ENCODE data around the gene DNAJC15.
A peak's percentile ranks its signal among the peaks of the same experiment; 100 is the strongest.

The DNAJC15 gene

DNA sequence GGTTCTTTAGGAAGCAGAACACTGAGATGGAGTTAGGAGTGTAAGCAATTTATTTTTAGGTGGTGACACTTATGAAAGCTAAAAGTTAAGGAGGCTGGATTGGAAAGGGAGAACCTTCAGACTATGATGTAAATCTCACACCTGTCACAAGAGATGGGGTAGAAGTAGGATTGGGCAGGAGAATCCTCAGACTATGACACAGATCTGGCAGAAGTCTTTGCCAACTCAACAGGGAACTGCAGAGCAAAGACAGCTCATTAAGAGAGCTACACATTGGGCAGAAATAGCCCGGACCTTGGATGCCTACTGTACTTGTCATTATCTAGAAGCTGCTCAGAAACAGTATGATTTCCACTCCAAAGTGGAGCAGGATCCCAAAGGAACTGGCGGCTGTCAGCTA, 134.4 kb downstream of the DNAJC15 start:
- H3K27ac ChIP-seq, result no peak overlapping the region
- POLR2A ChIA-PET (ENCODE audit: low non-redundant PET), result no interaction called here
- DNase-seq (ENCODE audit: low spot score), result no peak
- CTCF ChIA-PET, result no interaction called here
- TF ChIP-seq, protein P1, sequence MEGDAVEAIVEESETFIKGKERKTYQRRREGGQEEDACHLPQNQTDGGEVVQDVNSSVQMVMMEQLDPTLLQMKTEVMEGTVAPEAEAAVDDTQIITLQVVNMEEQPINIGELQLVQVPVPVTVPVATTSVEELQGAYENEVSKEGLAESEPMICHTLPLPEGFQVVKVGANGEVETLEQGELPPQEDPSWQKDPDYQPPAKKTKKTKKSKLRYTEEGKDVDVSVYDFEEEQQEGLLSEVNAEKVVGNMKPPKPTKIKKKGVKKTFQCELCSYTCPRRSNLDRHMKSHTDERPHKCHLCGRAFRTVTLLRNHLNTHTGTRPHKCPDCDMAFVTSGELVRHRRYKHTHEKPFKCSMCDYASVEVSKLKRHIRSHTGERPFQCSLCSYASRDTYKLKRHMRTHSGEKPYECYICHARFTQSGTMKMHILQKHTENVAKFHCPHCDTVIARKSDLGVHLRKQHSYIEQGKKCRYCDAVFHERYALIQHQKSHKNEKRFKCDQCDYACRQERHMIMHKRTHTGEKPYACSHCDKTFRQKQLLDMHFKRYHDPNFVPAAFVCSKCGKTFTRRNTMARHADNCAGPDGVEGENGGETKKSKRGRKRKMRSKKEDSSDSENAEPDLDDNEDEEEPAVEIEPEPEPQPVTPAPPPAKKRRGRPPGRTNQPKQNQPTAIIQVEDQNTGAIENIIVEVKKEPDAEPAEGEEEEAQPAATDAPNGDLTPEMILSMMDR (conservative IDR thresholded peaks at IDR 0.05; ENCODE audit: low read depth), result no peak

DNA sequence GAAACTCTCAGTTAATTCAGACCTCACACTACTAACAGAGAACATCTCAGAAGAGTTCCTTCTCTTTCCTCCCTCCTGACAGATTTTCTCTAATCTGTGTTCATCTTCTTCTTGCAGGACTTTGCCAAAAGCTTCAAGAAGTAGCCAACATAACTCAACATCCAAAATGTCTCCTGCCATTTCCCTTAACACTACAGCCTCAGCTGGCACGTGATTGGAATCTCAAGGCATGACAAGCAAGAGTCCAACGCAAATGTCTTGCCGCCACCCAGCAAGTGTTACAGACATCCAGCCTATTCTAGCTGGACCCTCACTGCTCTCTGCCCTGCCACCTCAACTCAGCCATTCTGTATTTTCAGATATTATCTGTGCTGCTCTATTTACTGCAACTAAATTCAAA, 135.1 kb downstream of the DNAJC15 start:
- H3K27ac ChIP-seq, result no peak overlapping the region
- no peak for DNase-seq (ENCODE audit: low spot score)
- ChIA-PET CTCF (no interaction called here), POLR2A (ENCODE audit: low non-redundant PET) (no interaction called here)
- TF ChIP-seq, protein P1 (conservative IDR thresholded peaks at IDR 0.05; ENCODE audit: low read depth), result no peak

- ChIA-PET CTCF (interaction anchor here (0.7 kb wide), 1 partner anchor 11 kb away, joined by 4 read pairs; no protein-coding TSS in a partner anchor), POLR2A (ENCODE audit: low non-redundant PET) (no interaction called here)
- TF ChIP-seq, protein P1 (conservative IDR thresholded peaks at IDR 0.05; ENCODE audit: low read depth), result no peak
- DNase-seq (ENCODE audit: low spot score), result peak; percentile 12
- H3K27ac ChIP-seq, result no peak overlapping the region
Observed at GRCh38 chr13:43159026-43159461, 135.7 kb downstream of the DNAJC15 start.
